ENCODE measurements around the gene TBK1.
A peak's percentile ranks its signal among the peaks of the same experiment; 100 is the strongest.

DNA sequence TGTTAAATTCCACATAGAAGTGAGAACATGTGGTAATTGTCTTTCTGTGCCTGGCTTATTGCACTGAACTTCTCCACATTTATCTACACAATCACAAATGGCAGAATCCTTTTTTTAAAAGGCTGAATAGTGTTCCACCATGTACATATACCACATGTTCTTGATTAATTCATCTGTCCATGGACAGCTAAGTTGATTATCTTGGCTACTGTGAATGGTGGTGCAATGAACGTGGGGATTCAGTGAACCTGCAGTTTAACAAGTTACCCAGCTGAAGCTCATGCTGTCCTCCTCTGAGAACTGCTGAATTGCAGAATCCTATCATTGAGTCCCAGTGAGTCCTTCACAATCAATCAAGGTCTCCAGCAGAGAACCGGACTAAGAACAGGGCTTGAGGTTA is 74.9 kb downstream of the TBK1 start:
- TF ChIP-seq ISL1 (CRISPR knock-in tag; IDR thresholded peaks at IDR 0.05) (0 out of 2 replicates have a peak, but pooled peaks have one; percentile 24), ZFP3 (CRISPR knock-in tag; IDR thresholded peaks at IDR 0.05) (no peak), OSR1 (CRISPR knock-in tag; IDR thresholded peaks at IDR 0.05) (no peak), TOX (CRISPR knock-in tag; IDR thresholded peaks at IDR 0.05; ENCODE audit: borderline replicate concordance) (no peak)
- TF ChIP-seq, protein P1, sequence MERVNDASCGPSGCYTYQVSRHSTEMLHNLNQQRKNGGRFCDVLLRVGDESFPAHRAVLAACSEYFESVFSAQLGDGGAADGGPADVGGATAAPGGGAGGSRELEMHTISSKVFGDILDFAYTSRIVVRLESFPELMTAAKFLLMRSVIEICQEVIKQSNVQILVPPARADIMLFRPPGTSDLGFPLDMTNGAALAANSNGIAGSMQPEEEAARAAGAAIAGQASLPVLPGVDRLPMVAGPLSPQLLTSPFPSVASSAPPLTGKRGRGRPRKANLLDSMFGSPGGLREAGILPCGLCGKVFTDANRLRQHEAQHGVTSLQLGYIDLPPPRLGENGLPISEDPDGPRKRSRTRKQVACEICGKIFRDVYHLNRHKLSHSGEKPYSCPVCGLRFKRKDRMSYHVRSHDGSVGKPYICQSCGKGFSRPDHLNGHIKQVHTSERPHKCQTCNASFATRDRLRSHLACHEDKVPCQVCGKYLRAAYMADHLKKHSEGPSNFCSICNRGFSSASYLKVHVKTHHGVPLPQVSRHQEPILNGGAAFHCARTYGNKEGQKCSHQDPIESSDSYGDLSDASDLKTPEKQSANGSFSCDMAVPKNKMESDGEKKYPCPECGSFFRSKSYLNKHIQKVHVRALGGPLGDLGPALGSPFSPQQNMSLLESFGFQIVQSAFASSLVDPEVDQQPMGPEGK (CRISPR knock-in tag; IDR thresholded peaks at IDR 0.05; ENCODE audit: borderline replicate concordance) = no peak
- TF ChIP-seq, protein P2, sequence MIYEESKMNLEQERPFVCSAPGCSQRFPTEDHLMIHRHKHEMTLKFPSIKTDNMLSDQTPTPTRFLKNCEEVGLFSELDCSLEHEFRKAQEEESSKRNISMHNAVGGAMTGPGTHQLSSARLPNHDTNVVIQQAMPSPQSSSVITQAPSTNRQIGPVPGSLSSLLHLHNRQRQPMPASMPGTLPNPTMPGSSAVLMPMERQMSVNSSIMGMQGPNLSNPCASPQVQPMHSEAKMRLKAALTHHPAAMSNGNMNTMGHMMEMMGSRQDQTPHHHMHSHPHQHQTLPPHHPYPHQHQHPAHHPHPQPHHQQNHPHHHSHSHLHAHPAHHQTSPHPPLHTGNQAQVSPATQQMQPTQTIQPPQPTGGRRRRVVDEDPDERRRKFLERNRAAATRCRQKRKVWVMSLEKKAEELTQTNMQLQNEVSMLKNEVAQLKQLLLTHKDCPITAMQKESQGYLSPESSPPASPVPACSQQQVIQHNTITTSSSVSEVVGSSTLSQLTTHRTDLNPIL (CRISPR knock-in tag; IDR thresholded peaks at IDR 0.05; ENCODE audit: low read depth) = no peak
